GM18909 (cell line): ENCODE results near the gene CRY2.

Experiments
- ATAC-seq: cut with Tn5 transposase; IDR thresholded peaks from one replicate; pipeline ENCODE4 v1.9.1; 2021; ENCODE audit warnings: mild to moderate bottlenecking; ENCODE audit not compliant: unreplicated experiment, poor library complexity

Gene CRY2

GRCh38 chr11:45927332-45927683, 80.0 kb downstream of the CRY2 start:
- no peak for ATAC-seq

GRCh38 chr11:45927684-45928413, 80.6 kb downstream of the CRY2 start:
- no peak for ATAC-seq

DNA sequence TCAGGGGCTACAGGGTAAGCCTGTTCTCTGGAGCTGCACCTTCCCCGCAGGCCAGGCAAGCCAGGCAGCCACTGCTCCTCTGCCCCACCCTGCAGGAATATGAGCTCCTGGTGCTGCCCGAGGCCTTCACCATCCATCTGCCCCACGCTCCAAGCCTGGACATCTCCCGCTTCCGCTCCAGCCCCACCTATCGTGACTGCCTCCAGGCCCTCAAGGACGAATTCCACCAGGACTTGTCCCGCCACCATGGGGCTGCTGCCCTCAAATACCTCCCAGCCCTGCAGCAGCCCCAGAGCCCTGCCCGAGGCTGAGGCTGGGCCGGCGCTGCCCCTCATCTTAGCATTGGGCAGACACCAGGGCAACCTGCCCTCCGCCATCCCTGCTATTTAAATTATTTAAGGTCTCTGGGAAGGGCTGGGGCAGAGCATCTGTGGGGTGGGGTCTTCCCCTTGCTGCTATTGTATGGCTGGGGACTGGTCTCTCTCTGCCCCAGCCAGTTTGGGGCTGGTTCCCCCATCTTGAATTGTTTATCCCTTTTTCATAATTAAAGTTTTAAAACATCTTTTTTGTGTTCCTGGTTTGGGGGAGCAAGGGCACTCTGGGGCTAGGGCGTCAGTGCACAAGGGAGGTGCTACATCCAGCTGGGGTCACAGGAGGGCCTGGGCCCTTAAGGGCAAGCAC, 81.4 kb downstream of the CRY2 start:
- no peak for ATAC-seq

- peak; percentile 16 for ATAC-seq
Observed at GRCh38 chr11:45929486-45930030, 82.3 kb downstream of the CRY2 start.

- peak; percentile 94 for ATAC-seq
Observed at GRCh38 chr11:45930031-45930794, 82.9 kb downstream of the CRY2 start.

DNA sequence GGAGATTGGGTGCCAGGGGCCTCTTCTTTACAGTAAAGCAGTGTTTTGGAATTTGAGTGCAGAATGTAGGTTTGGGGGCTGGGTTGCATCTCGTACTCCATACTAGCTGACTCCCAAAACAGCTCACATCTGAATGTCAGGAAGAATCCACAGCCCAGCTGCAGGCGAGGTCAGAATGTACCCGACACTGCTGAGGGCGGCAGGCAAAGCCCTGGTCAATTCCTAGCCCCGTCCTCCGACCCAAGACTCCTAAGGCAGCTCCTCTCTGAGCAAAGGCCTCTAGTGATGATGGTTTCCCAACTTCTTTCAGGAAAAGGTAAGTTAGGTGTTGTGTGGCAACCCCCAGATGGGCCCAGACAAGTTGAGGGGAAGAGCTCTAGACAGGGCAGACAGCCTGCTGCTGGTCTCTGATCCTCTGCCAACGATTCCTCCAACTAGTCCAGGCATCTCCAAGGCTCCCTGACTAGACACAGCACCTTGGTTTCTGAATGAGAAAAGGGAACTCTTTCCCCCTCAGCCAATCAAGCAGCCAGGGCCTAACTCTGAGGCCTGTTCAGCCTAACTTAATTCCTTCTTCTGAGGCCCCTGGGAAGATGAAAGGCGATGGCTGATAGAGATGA, 83.8 kb downstream of the CRY2 start:
- ATAC-seq, result no peak

GRCh38 chr11:45931739-45932138, 84.5 kb downstream of the CRY2 start:
- no peak for ATAC-seq

- ATAC-seq, result no peak
Observed at GRCh38 chr11:45932217-45932616, 84.9 kb downstream of the CRY2 start.
